SK-N-MC (cell line): ENCODE measurements around the gene GRIK4.

ENCODE experiments used
- EZH2 ChIP-seq: fragments of 200-600 bp; sonication (generic); IDR thresholded peaks from one replicate; pipeline ENCODE4 v1.6.1; 2017; ENCODE audit warnings: antibody characterized with exemption
- POLR2AphosphoS5 ChIP-seq: IDR thresholded peaks from 2 replicates; pipeline ENCODE4 v1.6.1; 2012; ENCODE audit warnings: mild to moderate bottlenecking, low read depth, low read length, borderline replicate concordance

GRCh38 chr11:120612513-120613263 is 101.1 kb downstream of the GRIK4 start:
- TF ChIP-seq EZH2 = no peak
- TF ChIP-seq POLR2AphosphoS5 = no peak
